ENCODE results near the gene KIDINS220. TPM values are rescaled to one million over a fixed set of nuclear protein-coding genes. Genes with fewer than 3 reads are reported as not detected.

Gene KIDINS220
- total and polyA plus RNA-seq, 9 of the 15 experiments (the other 6 are each of a cell fraction or from before 2014, with no cell fraction given) = 15.2 to 48.0 (median 34.4) TPM

DNA sequence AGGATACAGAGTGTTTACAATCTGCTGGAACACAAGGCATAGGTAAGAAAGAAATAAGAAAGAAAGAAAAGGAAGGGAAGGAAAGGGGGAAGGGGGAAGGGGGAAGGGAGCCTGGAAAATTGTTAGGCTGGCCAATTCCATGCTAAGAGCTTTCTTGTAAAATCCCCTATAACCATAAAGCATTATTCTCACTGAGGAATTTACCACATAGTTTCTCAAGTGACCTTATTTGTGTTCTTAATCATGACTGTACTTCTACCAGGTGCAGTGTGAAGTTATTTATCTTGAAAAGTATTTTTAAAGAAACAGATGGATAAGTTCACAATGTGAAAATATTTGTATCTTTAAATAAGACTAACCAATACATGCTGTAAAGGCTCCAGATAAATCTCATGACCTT lies 39.2 kb upstream of the KIDINS220 start:
- intact Hi-C loops (cut with micrococcal nuclease) (no loop called here), in situ Hi-C loops (cut with MboI) (no loop called here)
- H3K4me1 ChIP-seq (replicated peaks in 1 of 2; ENCODE audit: control insufficient read depth in 2 of 2, insufficient read depth in 2 of 2, low read length in 2 of 2) = peaks cover 0 to 2% of the 10 kb centered on the region in 2 experiments; a peak in 1 of 5 replicates
- H3K79me2 ChIP-seq (ENCODE audit: control insufficient read depth, insufficient read depth, low read length) = no peaks in the 10 kb centered on the region
- POLR2A ChIA-PET = interaction anchor here (1.3 kb wide), 2 partner anchors 8 to 9 kb away, joined by 4 to 5 read pairs; no protein-coding TSS in a partner anchor
- no TSS peak for BruUV-seq (replicated peaks)
- H3K4me3 ChIP-seq = no peak overlapping the region
- H3K9me3 ChIP-seq (replicated peaks; ENCODE audit: control insufficient read depth, insufficient read depth, low read depth, low read length) = no peaks in the 10 kb centered on the region
- CTCF ChIA-PET (ENCODE audit: low intra/inter-chr PET ratio) = no interaction called here
- no peaks in the 10 kb centered on the region for H3K27me3 ChIP-seq (ENCODE audit: control insufficient read depth in 2 of 2, insufficient read depth in 2 of 2, low read length in 2 of 2)
- H4K20me1 ChIP-seq (replicated peaks; ENCODE audit: control insufficient read depth, insufficient read depth, low read length) = no peaks in the 10 kb centered on the region
- no peak overlapping the region for H2AFZ ChIP-seq (ENCODE audit: low read depth, low read length)
- no peak for TF ChIP-seq SAFB (IDR thresholded peaks at IDR 0.05; ENCODE audit: borderline replicate concordance, low read depth, low read length)
- TF ChIP-seq ILK (tag; IDR thresholded peaks at IDR 0.05; ENCODE audit: borderline replicate concordance, low read depth) = no peak
- TF ChIP-seq ZNF408 (CRISPR knock-in tag; IDR thresholded peaks at IDR 0.05; ENCODE audit: low read depth) = no peak
- no peak for TF ChIP-seq TRIM28 (IDR thresholded peaks at IDR 0.05)
- TF ChIP-seq ZNF398 (CRISPR knock-in tag; IDR thresholded peaks at IDR 0.05) = no peak
- no peak for TF ChIP-seq FUS (optimal IDR thresholded peaks at IDR 0.05; ENCODE audit: low read depth, low read length)
- no peak for TF ChIP-seq SMARCC2 (IDR thresholded peaks at IDR 0.05; ENCODE audit: low read depth)
- H3K36me3 ChIP-seq (ENCODE audit: control insufficient read depth, insufficient read depth, low read length) = peaks cover 83% of the 10 kb centered on the region
- FAIRE-seq = no peak
- no peaks in the 10 kb centered on the region for H3K9me1 ChIP-seq (ENCODE audit: control insufficient read depth, insufficient read depth, low read length)
- no peak for DNase-seq (ENCODE audit: extremely low read depth in 1 of 4, low spot score in 3 of 4)
- H3K27ac ChIP-seq (ENCODE audit: extremely low read depth, low read depth, low read length) = no peak overlapping the region
- no peak overlapping the region for H3K9ac ChIP-seq (ENCODE audit: insufficient read depth in 1 of 2, low read depth in 2 of 2, low read length in 2 of 2)
- no peak for ATAC-seq
- H3K4me2 ChIP-seq (ENCODE audit: insufficient read depth, low read length) = no peak overlapping the region

Data from K562 (cell line).